Activated naive CD4-positive, alpha-beta T cell treated with anti-CD3 and anti-CD28 coated beads, Interleukin-2, amount 50 U/mL, for 24 hours (primary cell): ENCODE data around the gene RHPN2.

Source experiments
- H3K27ac Mint-ChIP-seq: one replicate; pipeline ENCODE4 v1.8.0; 2021; ENCODE audit warnings: mild to moderate bottlenecking, mixed read lengths
- H3K27me3 Mint-ChIP-seq: one replicate; pipeline ENCODE4 v1.8.0; 2021; ENCODE audit warnings: mixed read lengths
- H3K36me3 Mint-ChIP-seq: one replicate; pipeline ENCODE4 v1.8.0; 2021; ENCODE audit warnings: mixed read lengths
- H3K4me1 Mint-ChIP-seq: one replicate; pipeline ENCODE4 v1.8.0; 2021; ENCODE audit warnings: mixed read lengths
- H3K4me3 Mint-ChIP-seq: one replicate; pipeline ENCODE4 v1.8.0; 2021; ENCODE audit warnings: mild to moderate bottlenecking, mixed read lengths
- H3K9me3 Mint-ChIP-seq: one replicate; pipeline ENCODE4 v1.8.0; 2021; ENCODE audit warnings: mixed read lengths

Gene RHPN2

GRCh38 chr19:33085570-33086128, 21.0 kb upstream of the RHPN2 start:
- peaks cover 39% of the 10 kb centered on the region for H3K4me1 Mint-ChIP-seq
- no peak overlapping the region for H3K4me3 Mint-ChIP-seq
- peaks cover 14% of the 10 kb centered on the region for H3K36me3 Mint-ChIP-seq
- H3K27me3 Mint-ChIP-seq: no peaks in the 10 kb centered on the region
- no peak overlapping the region for H3K27ac Mint-ChIP-seq
- no peaks in the 10 kb centered on the region for H3K9me3 Mint-ChIP-seq

GRCh38 chr19:33080761-33081681, 16.3 kb upstream of the RHPN2 start, which contains the start of gene GPATCH1:
Gene GPATCH1, plus strand, starts transcription at chr19:33081181. Its CDS starts 13 bp downstream, at chr19:33081194.
- H3K4me3 Mint-ChIP-seq: peak within 1 kb of the TSS; percentile 98
- H3K9me3 Mint-ChIP-seq: no peaks in the 10 kb centered on the region
- peak within 1 kb of the TSS; percentile 98 for H3K27ac Mint-ChIP-seq
- H3K4me1 Mint-ChIP-seq: peaks cover 42% of the 10 kb centered on the region
- no peaks in the 10 kb centered on the region for H3K27me3 Mint-ChIP-seq
- H3K36me3 Mint-ChIP-seq: peaks cover 7% of the 10 kb centered on the region

- H3K4me3 Mint-ChIP-seq: no peak overlapping the region
- H3K9me3 Mint-ChIP-seq: no peaks in the 10 kb centered on the region
- H3K27me3 Mint-ChIP-seq: no peaks in the 10 kb centered on the region
- H3K27ac Mint-ChIP-seq: no peak overlapping the region
- peaks cover 7% of the 10 kb centered on the region for H3K4me1 Mint-ChIP-seq
- no peaks in the 10 kb centered on the region for H3K36me3 Mint-ChIP-seq
These were observed 10.8 kb upstream of the RHPN2 start for GRCh38 chr19:33075519-33075918.

GRCh38 chr19:33071887-33072286, 7.2 kb upstream of the RHPN2 start:
- H3K4me3 Mint-ChIP-seq: no peak overlapping the region
- H3K27ac Mint-ChIP-seq: no peak overlapping the region
- no peaks in the 10 kb centered on the region for H3K36me3 Mint-ChIP-seq
- H3K9me3 Mint-ChIP-seq: no peaks in the 10 kb centered on the region
- H3K4me1 Mint-ChIP-seq: no peaks in the 10 kb centered on the region
- no peaks in the 10 kb centered on the region for H3K27me3 Mint-ChIP-seq

- Mint-ChIP-seq H3K36me3 (no peaks in the 10 kb centered on the region), H3K4me1 (no peaks in the 10 kb centered on the region), H3K27ac (no peak overlapping the region), H3K9me3 (no peaks in the 10 kb centered on the region), H3K27me3 (peaks cover 7% of the 10 kb centered on the region), H3K4me3 (no peak overlapping the region)
These were observed 2.4 kb upstream of the RHPN2 start for GRCh38 chr19:33067121-33067520.

GRCh38 chr19:33066543-33066942, 1.9 kb upstream of the RHPN2 start:
- Mint-ChIP-seq H3K27ac (no peak overlapping the region), H3K27me3 (peaks cover 11% of the 10 kb centered on the region), H3K9me3 (no peaks in the 10 kb centered on the region), H3K4me1 (no peaks in the 10 kb centered on the region), H3K4me3 (peak overlapping the region; percentile 2), H3K36me3 (no peaks in the 10 kb centered on the region)

GRCh38 chr19:33064458-33064791, 263 bp downstream of the RHPN2 start:
- Mint-ChIP-seq H3K9me3 (no peaks in the 10 kb centered on the region), H3K4me3 (peak overlapping the region; percentile 68), H3K27ac (no peak overlapping the region), H3K27me3 (peaks cover 13% of the 10 kb centered on the region), H3K36me3 (no peaks in the 10 kb centered on the region), H3K4me1 (no peaks in the 10 kb centered on the region)

- Mint-ChIP-seq H3K27ac (no peak overlapping the region), H3K4me1 (no peaks in the 10 kb centered on the region), H3K27me3 (peaks cover 13% of the 10 kb centered on the region), H3K9me3 (no peaks in the 10 kb centered on the region), H3K4me3 (peak overlapping the region; percentile 68), H3K36me3 (no peaks in the 10 kb centered on the region)
These were observed 783 bp downstream of the RHPN2 start for GRCh38 chr19:33063753-33064457.

- H3K27me3 Mint-ChIP-seq: peaks cover 13% of the 10 kb centered on the region
- no peak overlapping the region for H3K27ac Mint-ChIP-seq
- H3K4me3 Mint-ChIP-seq: peak overlapping the region; percentile 11
- no peaks in the 10 kb centered on the region for H3K36me3 Mint-ChIP-seq
- no peaks in the 10 kb centered on the region for H3K4me1 Mint-ChIP-seq
- H3K9me3 Mint-ChIP-seq: no peaks in the 10 kb centered on the region
These were observed 1.3 kb downstream of the RHPN2 start for GRCh38 chr19:33063356-33063752.

- H3K9me3 Mint-ChIP-seq: no peaks in the 10 kb centered on the region
- H3K4me3 Mint-ChIP-seq: no peak overlapping the region
- H3K36me3 Mint-ChIP-seq: no peaks in the 10 kb centered on the region
- H3K4me1 Mint-ChIP-seq: no peaks in the 10 kb centered on the region
- H3K27ac Mint-ChIP-seq: no peak overlapping the region
- peaks cover 13% of the 10 kb centered on the region for H3K27me3 Mint-ChIP-seq
These were observed 1.8 kb downstream of the RHPN2 start for GRCh38 chr19:33062902-33063301.

GRCh38 chr19:33060586-33060985, 4.1 kb downstream of the RHPN2 start:
- no peak overlapping the region for H3K4me3 Mint-ChIP-seq
- peaks cover 13% of the 10 kb centered on the region for H3K27me3 Mint-ChIP-seq
- no peaks in the 10 kb centered on the region for H3K36me3 Mint-ChIP-seq
- H3K9me3 Mint-ChIP-seq: no peaks in the 10 kb centered on the region
- no peaks in the 10 kb centered on the region for H3K4me1 Mint-ChIP-seq
- peak overlapping the region; percentile 53 for H3K27ac Mint-ChIP-seq

- Mint-ChIP-seq H3K4me1 (no peaks in the 10 kb centered on the region), H3K27ac (no peak overlapping the region)
These were observed 9.0 kb downstream of the RHPN2 start for GRCh38 chr19:33055718-33056117.

GRCh38 chr19:33054623-33055022, 10.1 kb downstream of the RHPN2 start:
- H3K27me3 Mint-ChIP-seq: peaks cover 1% of the 10 kb centered on the region
- H3K4me3 Mint-ChIP-seq: no peak overlapping the region
- no peaks in the 10 kb centered on the region for H3K36me3 Mint-ChIP-seq
- H3K4me1 Mint-ChIP-seq: no peaks in the 10 kb centered on the region
- H3K27ac Mint-ChIP-seq: no peak overlapping the region
- no peaks in the 10 kb centered on the region for H3K9me3 Mint-ChIP-seq

More at GRCh38 chr19:33055718-33056117, 9.0 kb downstream of the RHPN2 start:
- H3K9me3 Mint-ChIP-seq: no peaks in the 10 kb centered on the region
- no peak overlapping the region for H3K4me3 Mint-ChIP-seq
- no peaks in the 10 kb centered on the region for H3K36me3 Mint-ChIP-seq
- peaks cover 2% of the 10 kb centered on the region for H3K27me3 Mint-ChIP-seq

- Mint-ChIP-seq H3K27me3 (no peaks in the 10 kb centered on the region), H3K4me3 (no peak overlapping the region), H3K9me3 (no peaks in the 10 kb centered on the region), H3K36me3 (no peaks in the 10 kb centered on the region), H3K27ac (no peak overlapping the region), H3K4me1 (no peaks in the 10 kb centered on the region)
These were observed 12.2 kb downstream of the RHPN2 start for GRCh38 chr19:33052352-33052972.

GRCh38 chr19:33050110-33050509, 14.6 kb downstream of the RHPN2 start:
- Mint-ChIP-seq H3K4me3 (no peak overlapping the region), H3K9me3 (no peaks in the 10 kb centered on the region), H3K36me3 (no peaks in the 10 kb centered on the region), H3K4me1 (no peaks in the 10 kb centered on the region), H3K27ac (no peak overlapping the region), H3K27me3 (no peaks in the 10 kb centered on the region)
